ENCODE data around the gene ANO4.

- no peak for TF ChIP-seq CTCF (conservative IDR thresholded peaks at IDR 0.05)
- TF ChIP-seq ZFX (IDR thresholded peaks at IDR 0.05) = no peak
Measured at GRCh38 chr12:100842156-100842555, 47.6 kb downstream of the ANO4 start.
